Glutamatergic neuron (in vitro differentiated cells): Measurements from ENCODE around the gene PAPOLG. TPM values are rescaled to one million over a fixed set of nuclear protein-coding genes. Genes with fewer than 3 reads are reported as not detected.

Experiments
- DNase-seq: peaks from one replicate; pipeline ENCODE4 v3.0.0; 2022
- H3K27ac Mint-ChIP-seq: one replicate; pipeline ENCODE4 v1.8.0; 2020; ENCODE audit warnings: mild to moderate bottlenecking, mixed read lengths, inconsistent platforms; ENCODE audit not compliant: unreplicated experiment
- H3K27me3 Mint-ChIP-seq: one replicate; pipeline ENCODE4 v1.8.0; 2020; ENCODE audit warnings: mild to moderate bottlenecking, moderate library complexity, mixed read lengths, inconsistent platforms; ENCODE audit not compliant: unreplicated experiment
- H3K36me3 Mint-ChIP-seq: one replicate; pipeline ENCODE4 v1.8.0; 2020; ENCODE audit warnings: mild to moderate bottlenecking, mixed read lengths, inconsistent platforms; ENCODE audit not compliant: unreplicated experiment
- H3K4me1 Mint-ChIP-seq: one replicate; pipeline ENCODE4 v1.8.0; 2020; ENCODE audit warnings: mild to moderate bottlenecking, low read depth, mixed read lengths, inconsistent platforms; ENCODE audit not compliant: unreplicated experiment
- H3K4me3 Mint-ChIP-seq: one replicate; pipeline ENCODE4 v1.8.0; 2020; ENCODE audit warnings: mild to moderate bottlenecking, mixed read lengths, inconsistent platforms; ENCODE audit not compliant: unreplicated experiment
- H3K9me3 Mint-ChIP-seq: one replicate; pipeline ENCODE4 v1.8.0; 2020; ENCODE audit warnings: mild to moderate bottlenecking, moderate library complexity, mixed read lengths, inconsistent platforms; ENCODE audit not compliant: unreplicated experiment
- CTCF ChIP-seq: fragments of 200-600 bp; sonication (generic); IDR thresholded peaks from one replicate; pipeline ENCODE4 v1.5.0; 2021; ENCODE audit not compliant: partially characterized antibody, unreplicated experiment
- total RNA-seq: library from RNA; stranded (reverse); fragmentation: NEBNext Ultra II Directional; extraction: Animal tissue kit (Norgen Biotek cat#: 25700); gene quantifications from one replicate; pipeline ENCODE4 v1.2.1, GENCODE V29; 2021; ENCODE audit not compliant: unreplicated experiment

PAPOLG gene
- total RNA-seq, 1 donor from 2014 or later, result 22.7 TPM

- no peaks in the 10 kb centered on the region for H3K9me3 Mint-ChIP-seq
- DNase-seq, result no peak
- no peak for TF ChIP-seq CTCF
- H3K27ac Mint-ChIP-seq, result no peak overlapping the region
- H3K4me3 Mint-ChIP-seq, result no peak overlapping the region
- H3K36me3 Mint-ChIP-seq, result no peaks in the 10 kb centered on the region
- no peaks in the 10 kb centered on the region for H3K4me1 Mint-ChIP-seq
- peaks cover 6% of the 10 kb centered on the region for H3K27me3 Mint-ChIP-seq
These were observed 86.9 kb downstream of the PAPOLG start for GRCh38 chr2:60843006-60843405.

GRCh38 chr2:60844105-60844504 is 88.0 kb downstream of the PAPOLG start:
- no peaks in the 10 kb centered on the region for H3K9me3 Mint-ChIP-seq
- no peak overlapping the region for H3K4me3 Mint-ChIP-seq
- no peaks in the 10 kb centered on the region for H3K4me1 Mint-ChIP-seq
- H3K36me3 Mint-ChIP-seq, result no peaks in the 10 kb centered on the region
- peaks cover 5% of the 10 kb centered on the region for H3K27me3 Mint-ChIP-seq
- no peak for TF ChIP-seq CTCF
- no peak for DNase-seq
- H3K27ac Mint-ChIP-seq, result no peak overlapping the region

GRCh38 chr2:60847854-60848253 is 91.8 kb downstream of the PAPOLG start:
- H3K9me3 Mint-ChIP-seq, result no peaks in the 10 kb centered on the region
- no peak for DNase-seq
- peaks cover 2% of the 10 kb centered on the region for H3K27me3 Mint-ChIP-seq
- TF ChIP-seq CTCF, result no peak
- no peak overlapping the region for H3K27ac Mint-ChIP-seq
- H3K4me3 Mint-ChIP-seq, result no peak overlapping the region
- H3K36me3 Mint-ChIP-seq, result no peaks in the 10 kb centered on the region
- no peaks in the 10 kb centered on the region for H3K4me1 Mint-ChIP-seq

Other genes with a start within 250 kb of the PAPOLG start
- gene BCL11A, start 202.6 kb upstream of the PAPOLG start, total RNA-seq, result 29.1 TPM
- gene REL, start 125.3 kb downstream of the PAPOLG start, total RNA-seq, result 2.1 TPM